ENCODE results near the gene SDCCAG8.

Gene SDCCAG8

DNA sequence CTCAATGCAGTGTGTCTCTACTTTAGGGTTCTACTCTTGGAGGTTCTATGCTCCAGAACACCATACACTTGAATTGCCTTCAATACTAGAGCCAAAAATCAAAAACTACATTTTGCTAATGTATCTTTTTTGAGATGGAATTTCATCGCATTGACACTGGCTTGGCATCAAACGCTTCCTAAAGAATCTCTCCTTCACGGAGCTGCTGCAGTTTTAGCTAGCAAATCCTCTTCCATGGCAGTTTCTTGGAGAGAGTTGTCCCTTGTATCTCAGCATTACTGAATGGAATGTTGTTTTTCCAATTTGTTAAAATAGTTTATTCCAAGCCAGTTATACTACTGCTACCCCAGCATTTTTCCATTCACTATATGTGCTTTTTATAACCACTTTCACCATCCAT is 17.7 kb downstream of the SDCCAG8 start:
- Histone ChIP-seq H2AFZ (ENCODE audit: low read depth) (no peak overlapping the region), H3K36me3 (ENCODE audit: insufficient read depth) (no peaks in the 10 kb centered on the region), H3K4me2 (no peak overlapping the region), H3K27me3 (ENCODE audit: insufficient read depth, low read depth) (no peaks in the 10 kb centered on the region), H3K9ac (no peak overlapping the region), H3K4me3 (IDR thresholded peaks at IDR 0.05; ENCODE audit: insufficient read depth, low read depth, low read length) (no peak overlapping the region), H3K27ac (no peak overlapping the region), H4K20me1 (ENCODE audit: insufficient read depth) (no peaks in the 10 kb centered on the region), H3K4me1 (ENCODE audit: low read depth, poor library complexity, severe bottlenecking) (no peaks in the 10 kb centered on the region), H3K79me2 (ENCODE audit: insufficient read depth, low read depth) (no peaks in the 10 kb centered on the region)
- TF ChIP-seq, protein P1, sequence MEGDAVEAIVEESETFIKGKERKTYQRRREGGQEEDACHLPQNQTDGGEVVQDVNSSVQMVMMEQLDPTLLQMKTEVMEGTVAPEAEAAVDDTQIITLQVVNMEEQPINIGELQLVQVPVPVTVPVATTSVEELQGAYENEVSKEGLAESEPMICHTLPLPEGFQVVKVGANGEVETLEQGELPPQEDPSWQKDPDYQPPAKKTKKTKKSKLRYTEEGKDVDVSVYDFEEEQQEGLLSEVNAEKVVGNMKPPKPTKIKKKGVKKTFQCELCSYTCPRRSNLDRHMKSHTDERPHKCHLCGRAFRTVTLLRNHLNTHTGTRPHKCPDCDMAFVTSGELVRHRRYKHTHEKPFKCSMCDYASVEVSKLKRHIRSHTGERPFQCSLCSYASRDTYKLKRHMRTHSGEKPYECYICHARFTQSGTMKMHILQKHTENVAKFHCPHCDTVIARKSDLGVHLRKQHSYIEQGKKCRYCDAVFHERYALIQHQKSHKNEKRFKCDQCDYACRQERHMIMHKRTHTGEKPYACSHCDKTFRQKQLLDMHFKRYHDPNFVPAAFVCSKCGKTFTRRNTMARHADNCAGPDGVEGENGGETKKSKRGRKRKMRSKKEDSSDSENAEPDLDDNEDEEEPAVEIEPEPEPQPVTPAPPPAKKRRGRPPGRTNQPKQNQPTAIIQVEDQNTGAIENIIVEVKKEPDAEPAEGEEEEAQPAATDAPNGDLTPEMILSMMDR (conservative IDR thresholded peaks at IDR 0.05; ENCODE audit: low read depth, low read length), result no peak

DNA sequence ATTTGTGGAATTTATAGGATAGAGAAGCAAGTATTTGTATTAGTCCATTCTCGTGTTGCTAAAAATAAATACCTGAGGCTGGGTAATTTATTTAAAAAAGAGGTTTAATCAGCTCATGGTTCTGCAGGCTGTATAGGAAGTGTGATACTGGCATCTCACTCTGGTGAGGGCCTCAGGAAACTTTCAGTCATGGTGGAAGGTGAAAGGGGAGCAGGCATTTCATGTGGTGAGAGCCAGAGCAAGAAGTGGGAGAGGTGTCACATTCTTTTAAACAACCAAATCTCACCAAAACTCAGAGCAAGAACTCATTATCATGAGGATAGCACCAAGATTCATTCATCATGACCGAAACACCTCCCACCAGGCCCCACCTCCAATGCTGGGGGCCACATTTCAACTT is 18.1 kb downstream of the SDCCAG8 start:
- Histone ChIP-seq H3K4me1 (ENCODE audit: low read depth, poor library complexity, severe bottlenecking) (no peaks in the 10 kb centered on the region), H3K27ac (no peak overlapping the region), H3K27me3 (ENCODE audit: insufficient read depth, low read depth) (no peaks in the 10 kb centered on the region), H3K36me3 (ENCODE audit: insufficient read depth) (no peaks in the 10 kb centered on the region), H3K4me2 (no peak overlapping the region), H2AFZ (ENCODE audit: low read depth) (no peak overlapping the region), H4K20me1 (ENCODE audit: insufficient read depth) (no peaks in the 10 kb centered on the region), H3K4me3 (IDR thresholded peaks at IDR 0.05; ENCODE audit: insufficient read depth, low read depth, low read length) (no peak overlapping the region), H3K79me2 (ENCODE audit: insufficient read depth, low read depth) (no peaks in the 10 kb centered on the region), H3K9ac (no peak overlapping the region)
- TF ChIP-seq, protein P1 (conservative IDR thresholded peaks at IDR 0.05; ENCODE audit: low read depth, low read length), result no peak

DNA sequence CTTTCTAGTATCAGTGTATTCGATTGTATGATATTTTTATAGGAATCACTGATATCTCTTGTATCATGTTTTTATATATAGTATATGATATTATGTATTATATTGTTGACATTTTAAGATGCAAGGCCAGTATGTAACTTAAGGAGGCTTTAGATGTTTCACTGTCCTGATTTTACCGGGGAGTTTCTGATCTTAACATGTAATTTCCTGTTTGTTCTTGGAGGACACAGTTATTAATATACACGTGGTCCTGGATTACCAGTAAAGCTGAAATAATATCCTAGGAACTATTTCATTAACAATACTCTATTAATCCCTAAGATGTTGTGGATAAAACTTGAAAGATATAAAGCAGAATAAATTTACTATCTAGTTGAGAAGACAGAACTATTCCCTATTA is 19.5 kb downstream of the SDCCAG8 start:
- Histone ChIP-seq H3K4me2 (no peak overlapping the region), H4K20me1 (ENCODE audit: insufficient read depth) (no peaks in the 10 kb centered on the region), H3K79me2 (ENCODE audit: insufficient read depth, low read depth) (no peaks in the 10 kb centered on the region), H3K9ac (no peak overlapping the region), H3K27ac (no peak overlapping the region), H3K4me1 (ENCODE audit: low read depth, poor library complexity, severe bottlenecking) (no peaks in the 10 kb centered on the region), H3K27me3 (ENCODE audit: insufficient read depth, low read depth) (no peaks in the 10 kb centered on the region), H2AFZ (ENCODE audit: low read depth) (no peak overlapping the region), H3K4me3 (IDR thresholded peaks at IDR 0.05; ENCODE audit: insufficient read depth, low read depth, low read length) (no peak overlapping the region), H3K36me3 (ENCODE audit: insufficient read depth) (no peaks in the 10 kb centered on the region)
- TF ChIP-seq, protein P1 (conservative IDR thresholded peaks at IDR 0.05; ENCODE audit: low read depth, low read length), result no peak

DNA sequence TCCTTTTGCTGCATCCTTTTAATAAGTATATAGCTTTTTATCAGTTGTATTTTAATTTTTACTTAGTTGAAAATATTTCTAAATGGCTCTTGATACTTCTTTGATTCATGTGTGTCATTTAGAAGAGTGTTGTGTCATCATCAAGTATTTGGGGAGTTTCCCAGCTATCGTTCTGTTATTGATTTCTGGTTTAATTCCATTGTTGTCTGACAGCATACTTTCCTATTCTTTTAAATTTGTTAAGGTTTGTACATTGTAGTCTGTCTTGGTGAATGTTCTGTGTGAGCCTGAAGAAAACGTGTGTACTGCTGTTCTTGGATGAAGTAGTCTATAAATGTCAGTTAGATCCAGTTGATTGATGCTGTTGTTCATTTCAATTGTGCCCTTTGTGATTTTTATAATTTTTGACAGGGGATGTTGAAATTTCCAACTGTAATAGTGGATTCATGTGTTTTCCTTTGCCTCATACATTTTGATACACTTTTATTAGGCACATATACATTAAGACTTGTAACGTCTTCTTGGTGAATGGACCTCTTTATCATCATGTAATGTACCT is 24.8 kb downstream of the SDCCAG8 start:
- Histone ChIP-seq H3K4me1 (ENCODE audit: low read depth, poor library complexity, severe bottlenecking) (no peaks in the 10 kb centered on the region), H2AFZ (ENCODE audit: low read depth) (no peak overlapping the region), H3K79me2 (ENCODE audit: insufficient read depth, low read depth) (no peaks in the 10 kb centered on the region), H3K4me2 (no peak overlapping the region), H3K27me3 (ENCODE audit: insufficient read depth, low read depth) (no peaks in the 10 kb centered on the region), H3K4me3 (IDR thresholded peaks at IDR 0.05; ENCODE audit: insufficient read depth, low read depth, low read length) (no peak overlapping the region), H3K27ac (no peak overlapping the region), H3K9ac (no peak overlapping the region), H3K36me3 (ENCODE audit: insufficient read depth) (no peaks in the 10 kb centered on the region), H4K20me1 (ENCODE audit: insufficient read depth) (no peaks in the 10 kb centered on the region)
- TF ChIP-seq, protein P1 (conservative IDR thresholded peaks at IDR 0.05; ENCODE audit: low read depth, low read length), result no peak

Measured in KMS-11 (cell line).